Measurements from ENCODE around the gene MAP3K4.

DNA sequence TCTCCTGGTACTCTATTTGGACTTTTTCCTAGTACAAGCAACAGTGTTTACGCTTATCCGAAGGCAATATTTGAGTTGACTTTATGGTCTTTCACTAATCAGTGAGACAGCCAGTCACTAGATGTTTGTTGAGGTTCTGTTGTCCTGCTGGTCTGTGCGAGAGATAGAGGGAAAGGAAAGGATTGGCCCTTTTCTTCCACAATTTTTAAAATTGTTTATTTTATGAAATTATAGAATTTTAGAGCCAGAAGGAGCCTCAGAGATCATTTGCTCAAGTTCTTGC is 44.4 kb downstream of the MAP3K4 start:
- TF ChIP-seq POLR2A (IDR thresholded peaks at IDR 0.05), result no peak
- TF ChIP-seq, protein P1, sequence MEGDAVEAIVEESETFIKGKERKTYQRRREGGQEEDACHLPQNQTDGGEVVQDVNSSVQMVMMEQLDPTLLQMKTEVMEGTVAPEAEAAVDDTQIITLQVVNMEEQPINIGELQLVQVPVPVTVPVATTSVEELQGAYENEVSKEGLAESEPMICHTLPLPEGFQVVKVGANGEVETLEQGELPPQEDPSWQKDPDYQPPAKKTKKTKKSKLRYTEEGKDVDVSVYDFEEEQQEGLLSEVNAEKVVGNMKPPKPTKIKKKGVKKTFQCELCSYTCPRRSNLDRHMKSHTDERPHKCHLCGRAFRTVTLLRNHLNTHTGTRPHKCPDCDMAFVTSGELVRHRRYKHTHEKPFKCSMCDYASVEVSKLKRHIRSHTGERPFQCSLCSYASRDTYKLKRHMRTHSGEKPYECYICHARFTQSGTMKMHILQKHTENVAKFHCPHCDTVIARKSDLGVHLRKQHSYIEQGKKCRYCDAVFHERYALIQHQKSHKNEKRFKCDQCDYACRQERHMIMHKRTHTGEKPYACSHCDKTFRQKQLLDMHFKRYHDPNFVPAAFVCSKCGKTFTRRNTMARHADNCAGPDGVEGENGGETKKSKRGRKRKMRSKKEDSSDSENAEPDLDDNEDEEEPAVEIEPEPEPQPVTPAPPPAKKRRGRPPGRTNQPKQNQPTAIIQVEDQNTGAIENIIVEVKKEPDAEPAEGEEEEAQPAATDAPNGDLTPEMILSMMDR (IDR thresholded peaks at IDR 0.05), result no peak
